Measurements from ENCODE around the gene WDR73. TPM values are rescaled to one million over a fixed set of nuclear protein-coding genes. Genes with fewer than 3 reads are reported as not detected.

Gene WDR73
- total and polyA plus RNA-seq, 4 donors = 7.5 to 16.0 (median 10.1) TPM

- Histone ChIP-seq H3K4me3 (ENCODE audit: low read depth in 1 of 3, low read length in 3 of 3) (peak overlapping the region; percentile 74 to 94 (median 85)), H3K27ac (ENCODE audit: low read depth in 1 of 2, low read length in 2 of 2) (peak overlapping the region; percentile 74 to 80), H3K27me3 (ENCODE audit: control insufficient read depth in 4 of 4, insufficient read depth in 4 of 4, low read length in 3 of 4) (no peaks in the 10 kb centered on the region), H3K4me1 (ENCODE audit: control insufficient read depth in 4 of 4, insufficient read depth in 4 of 4, low read length in 3 of 4) (peaks cover 3 to 24% (median 16%) of the 10 kb centered on the region in 4 donors), H3K36me3 (ENCODE audit: control insufficient read depth in 4 of 4, insufficient read depth in 3 of 4, low read depth in 1 of 4, low read length in 3 of 4) (peaks cover 2 to 7% (median 6%) of the 10 kb centered on the region in 4 donors), H3K9me3 (ENCODE audit: control insufficient read depth in 4 of 4, low read length in 3 of 4) (no peaks in the 10 kb centered on the region), H3K9ac (ENCODE audit: low read depth in 1 of 2, low read length in 2 of 2) (peak overlapping the region; percentile 90 to 98)
- peak; percentile 67 for TF ChIP-seq CTCF (IDR thresholded peaks at IDR 0.05; ENCODE audit: low read depth, low read length, missing input control)
- no peak for TF ChIP-seq ATF3 (IDR thresholded peaks at IDR 0.05)
- no peak for TF ChIP-seq ZBTB33 (IDR thresholded peaks at IDR 0.05)
- peak; percentile 80 to 84 for TF ChIP-seq RAD21 (IDR thresholded peaks at IDR 0.05)
- TF ChIP-seq MAX (IDR thresholded peaks at IDR 0.05) = peak; percentile 42
- no peak for TF ChIP-seq FOXA1 (IDR thresholded peaks at IDR 0.05)
- TF ChIP-seq HNF4G (IDR thresholded peaks at IDR 0.05) = no peak
- peak; percentile 5 for TF ChIP-seq NR2F2 (IDR thresholded peaks at IDR 0.05)
- no peak for TF ChIP-seq GABPA (IDR thresholded peaks at IDR 0.05 in 1 of 2, conservative IDR thresholded peaks at IDR 0.05 in 1 of 2)
- no peak for TF ChIP-seq REST (IDR thresholded peaks at IDR 0.05)
- TF ChIP-seq TAF1 (conservative IDR thresholded peaks at IDR 0.05) = no peak
- no peak for TF ChIP-seq RXRA (IDR thresholded peaks at IDR 0.05)
- peak; percentile 66 for DNase-seq (ENCODE audit: low spot score)
- WGBS = 6% methylated on average over 19 of the region's 19 CpGs
These were observed 788 bp upstream of the WDR73 start for GRCh38 chr15:84654689-84655453.

- H3K36me3 ChIP-seq (ENCODE audit: control insufficient read depth in 4 of 4, insufficient read depth in 3 of 4, low read depth in 1 of 4, low read length in 3 of 4) = peaks cover 2 to 9% (median 6%) of the 10 kb centered on the region in 4 donors
- H3K9ac ChIP-seq (ENCODE audit: low read depth in 1 of 2, low read length in 2 of 2) = peak overlapping the region in 1 of 2 donors; percentile 32
- no peak for DNase-seq (ENCODE audit: low spot score)
- H3K4me1 ChIP-seq (ENCODE audit: control insufficient read depth in 4 of 4, insufficient read depth in 4 of 4, low read length in 3 of 4) = peaks cover 3 to 19% (median 12%) of the 10 kb centered on the region in 4 donors
- peak overlapping the region; percentile 74 to 94 (median 85) for H3K4me3 ChIP-seq (ENCODE audit: low read depth in 1 of 3, low read length in 3 of 3)
- WGBS = 20% methylated on average over 7 of the region's 7 CpGs
- TF ChIP-seq FOXA2 (IDR thresholded peaks at IDR 0.05) = no peak
- TF ChIP-seq HNF4G (IDR thresholded peaks at IDR 0.05) = no peak
- no peak for TF ChIP-seq SP1 (IDR thresholded peaks at IDR 0.05)
- TF ChIP-seq NR2F2 (IDR thresholded peaks at IDR 0.05) = no peak
- H3K27me3 ChIP-seq (ENCODE audit: control insufficient read depth in 4 of 4, insufficient read depth in 4 of 4, low read length in 3 of 4) = no peaks in the 10 kb centered on the region
- H3K9me3 ChIP-seq (ENCODE audit: control insufficient read depth in 4 of 4, low read length in 3 of 4) = no peaks in the 10 kb centered on the region
- peak overlapping the region; percentile 74 to 80 for H3K27ac ChIP-seq (ENCODE audit: low read depth in 1 of 2, low read length in 2 of 2)
These were observed 536 bp downstream of the WDR73 start for GRCh38 chr15:84653584-84653909.

All from liver (tissue), 9 donors.